ENCODE measurements around the gene BCL11B. TPM values are rescaled to one million over a fixed set of nuclear protein-coding genes. Genes with fewer than 3 reads are reported as not detected.

BCL11B gene
- total and polyA plus RNA-seq, 9 of the 15 experiments (the other 6 are each of a cell fraction or from before 2014, with no cell fraction given), result 0.09 TPM; not detected in 8

GRCh38 chr14:99232714-99233214 is 39.2 kb downstream of the BCL11B start:
- TF ChIP-seq ZNF695 (CRISPR knock-in tag; IDR thresholded peaks at IDR 0.05) (no peak), ID3 (CRISPR knock-in tag; IDR thresholded peaks at IDR 0.05) (no peak), ID3 (tag; IDR thresholded peaks at IDR 0.05) (no peak), RBM25 (IDR thresholded peaks at IDR 0.05; ENCODE audit: low read depth, low read length, severe bottlenecking) (peak; percentile 23), ZNF583 (CRISPR knock-in tag; IDR thresholded peaks at IDR 0.05) (no peak), ZZZ3 (IDR thresholded peaks at IDR 0.05) (no peak), CSDE1 (IDR thresholded peaks at IDR 0.05) (no peak), ZNF282 (CRISPR knock-in tag; IDR thresholded peaks at IDR 0.05) (no peak), MEF2D (tag; conservative IDR thresholded peaks at IDR 0.05; ENCODE audit: low read depth) (no peak), BRD9 (IDR thresholded peaks at IDR 0.05; ENCODE audit: low read depth, partially characterized antibody) (no peak)
- CTCF ChIA-PET (ENCODE audit: low intra/inter-chr PET ratio), result no interaction called here
- POLR2A ChIA-PET, result no interaction called here
- H3K9me1 ChIP-seq (ENCODE audit: control insufficient read depth, insufficient read depth, low read length), result no peaks in the 10 kb centered on the region
- H3K27me3 ChIP-seq (ENCODE audit: control insufficient read depth in 2 of 2, insufficient read depth in 2 of 2, low read length in 2 of 2), result peaks cover 0 to 7% of the 10 kb centered on the region in 2 experiments; a peak in 1 of 5 replicates
- DNase-seq (ENCODE audit: extremely low read depth in 1 of 4, low spot score in 3 of 4) (no peak), ATAC-seq (no peak), FAIRE-seq (no peak)
- no peaks in the 10 kb centered on the region for H3K36me3 ChIP-seq (ENCODE audit: control insufficient read depth, insufficient read depth, low read length)
- no peak overlapping the region for H3K9ac ChIP-seq (ENCODE audit: insufficient read depth in 1 of 2, low read depth in 2 of 2, low read length in 2 of 2)
- no peak overlapping the region for H3K4me3 ChIP-seq
- in situ Hi-C loops (cut with MboI) (no loop called here), intact Hi-C loops (cut with micrococcal nuclease) (no loop called here)
- WGBS (ENCODE audit: insufficient coverage, low coverage, missing lambda C conversion rate), result 0% methylated on average over 2 of the region's 3 CpGs
- no peaks in the 10 kb centered on the region for H3K79me2 ChIP-seq (ENCODE audit: control insufficient read depth, insufficient read depth, low read length)
- H2AFZ ChIP-seq (ENCODE audit: low read depth, low read length), result no peak overlapping the region
- H3K27ac ChIP-seq (ENCODE audit: extremely low read depth, low read depth, low read length), result no peak overlapping the region
- H3K4me2 ChIP-seq (ENCODE audit: insufficient read depth, low read length), result no peak overlapping the region
- BruUV-seq (replicated peaks), result no TSS peak
- H3K4me1 ChIP-seq (replicated peaks in 1 of 2; ENCODE audit: control insufficient read depth in 2 of 2, insufficient read depth in 2 of 2, low read length in 2 of 2), result peaks cover 0 to 3% of the 10 kb centered on the region in 2 experiments; a peak in 1 of 5 replicates
- no peaks in the 10 kb centered on the region for H3K9me3 ChIP-seq (replicated peaks; ENCODE audit: control insufficient read depth, insufficient read depth, low read depth, low read length)
- H4K20me1 ChIP-seq (replicated peaks; ENCODE audit: control insufficient read depth, insufficient read depth, low read length), result no peaks in the 10 kb centered on the region
